Spleen (tissue), 7 donors: ENCODE results near the gene KLHL2.
"Not testable (repeated sequence)": the region's sequence is repeated elsewhere in the genome, so short reads cannot be mapped to it uniquely, and the experiment has no call there.

Experiments used
- POLR2A ChIP-seq, 3 donors: fragments of 450-650 bp; IDR thresholded peaks; one replicate each; pipeline ENCODE4 v1.5.1; 2017; ENCODE audit warnings: antibody characterized with exemption in 3 of 3, mild to moderate bottlenecking in 1 of 3
- POLR2AphosphoS5 ChIP-seq, 3 donors: sonication (generic); formaldehyde crosslinking; IDR thresholded peaks; one replicate each; pipeline ENCODE4 v1.5.1; 2017; ENCODE audit warnings: antibody characterized with exemption in 3 of 3
- TF ChIP-seq, protein P1 (sequence below), 11 experiments: fragments of 200-600 bp in 7 of 11; fragments of 450-650 bp in 4 of 11; sonication (generic) in 4 of 11; IDR thresholded peaks in 8 of 11; conservative IDR thresholded peaks in 3 of 11; 1 replicate in 7 of 11; 2 replicates in 4 of 11; pipeline versions ENCODE4 v1.4.0 to v1.8.0; 2016 to 2021; ENCODE audit warnings: antibody characterized with exemption in 11 of 11, inconsistent platforms in 4 of 11, mild to moderate bottlenecking in 1 of 11
- donor health status: DM: no; HTN: no; CAD: no; lungs with moderate emphysema.
- donor health status: DM: no; HTN: no; CAD: no.
- donor health status: DM: no; HTN: no; CAD: no.

DNA sequence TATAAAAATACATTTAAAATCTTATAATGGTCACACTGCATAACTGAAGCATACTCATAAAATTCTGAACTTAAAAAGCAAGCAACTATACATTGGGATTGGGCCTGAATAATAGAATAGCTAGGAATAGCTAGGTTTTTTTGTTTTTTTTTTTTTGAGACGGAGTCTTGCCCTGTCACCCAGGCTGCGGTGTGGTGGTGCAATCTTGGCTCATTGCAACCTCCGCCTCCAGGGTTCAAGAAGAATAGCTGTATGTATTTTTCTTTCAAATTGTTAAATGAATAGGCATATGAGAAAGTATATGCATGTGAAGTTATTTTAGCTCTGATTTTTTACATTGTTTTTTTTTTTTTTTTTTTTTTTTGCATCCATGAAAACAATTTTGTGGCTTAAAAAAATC, 56.1 kb downstream of the KLHL2 start:
- not testable (repeated sequence) for TF ChIP-seq POLR2A, POLR2AphosphoS5 (IDR thresholded peaks at IDR 0.05)
- TF ChIP-seq, protein P1, sequence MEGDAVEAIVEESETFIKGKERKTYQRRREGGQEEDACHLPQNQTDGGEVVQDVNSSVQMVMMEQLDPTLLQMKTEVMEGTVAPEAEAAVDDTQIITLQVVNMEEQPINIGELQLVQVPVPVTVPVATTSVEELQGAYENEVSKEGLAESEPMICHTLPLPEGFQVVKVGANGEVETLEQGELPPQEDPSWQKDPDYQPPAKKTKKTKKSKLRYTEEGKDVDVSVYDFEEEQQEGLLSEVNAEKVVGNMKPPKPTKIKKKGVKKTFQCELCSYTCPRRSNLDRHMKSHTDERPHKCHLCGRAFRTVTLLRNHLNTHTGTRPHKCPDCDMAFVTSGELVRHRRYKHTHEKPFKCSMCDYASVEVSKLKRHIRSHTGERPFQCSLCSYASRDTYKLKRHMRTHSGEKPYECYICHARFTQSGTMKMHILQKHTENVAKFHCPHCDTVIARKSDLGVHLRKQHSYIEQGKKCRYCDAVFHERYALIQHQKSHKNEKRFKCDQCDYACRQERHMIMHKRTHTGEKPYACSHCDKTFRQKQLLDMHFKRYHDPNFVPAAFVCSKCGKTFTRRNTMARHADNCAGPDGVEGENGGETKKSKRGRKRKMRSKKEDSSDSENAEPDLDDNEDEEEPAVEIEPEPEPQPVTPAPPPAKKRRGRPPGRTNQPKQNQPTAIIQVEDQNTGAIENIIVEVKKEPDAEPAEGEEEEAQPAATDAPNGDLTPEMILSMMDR (IDR thresholded peaks at IDR 0.05 in 8 of 11, conservative IDR thresholded peaks at IDR 0.05 in 3 of 11), result not testable (repeated sequence)
